Trophoblast cell (in vitro differentiated cells and primary cell): ENCODE data around the gene ERF.
A peak's percentile ranks its signal among the peaks of the same experiment; 100 is the strongest.

Experiments used
- DNase-seq, 2 donors: peaks; one replicate each; pipeline ENCODE4 v3.0.0-alpha.2; 2016
- H2AFZ ChIP-seq: 2 replicates; pipeline ENCODE4 v1.6.1; 2013; ENCODE audit warnings: low read length, moderate library complexity, mild to moderate bottlenecking; ENCODE audit not compliant: insufficient read depth, poor library complexity
- H2AK5ac ChIP-seq: 2 replicates; pipeline ENCODE4 v1.6.1; 2013; ENCODE audit warnings: mild to moderate bottlenecking, low read length
- H2BK120ac ChIP-seq: 2 replicates; pipeline ENCODE4 v1.6.1; 2013; ENCODE audit warnings: low read length, mild to moderate bottlenecking, moderate library complexity; ENCODE audit not compliant: insufficient read depth, poor library complexity
- H2BK12ac ChIP-seq: 2 replicates; pipeline ENCODE4 v1.6.1; 2013; ENCODE audit warnings: mild to moderate bottlenecking, low read length, moderate library complexity
- H2BK5ac ChIP-seq: 2 replicates; pipeline ENCODE4 v1.6.1; 2013; ENCODE audit warnings: low read length, low read depth, moderate library complexity, mild to moderate bottlenecking; ENCODE audit not compliant: poor library complexity
- H3K14ac ChIP-seq: 2 replicates; pipeline ENCODE4 v1.6.1; 2013; ENCODE audit warnings: mild to moderate bottlenecking, low read length
- H3K18ac ChIP-seq: 2 replicates; pipeline ENCODE4 v1.6.1; 2013; ENCODE audit warnings: mild to moderate bottlenecking, low read length
- H3K23ac ChIP-seq: 2 replicates; pipeline ENCODE4 v1.6.1; 2013; ENCODE audit warnings: low read length
- H3K27ac ChIP-seq: 2 replicates; pipeline ENCODE4 v1.5.1; 2013; ENCODE audit warnings: low read depth, mild to moderate bottlenecking, inconsistent platforms, low read length, moderate library complexity
- H3K27me3 ChIP-seq: 2 replicates; pipeline ENCODE4 v1.6.1; 2013; ENCODE audit warnings: inconsistent platforms, mild to moderate bottlenecking, low read length, moderate library complexity; ENCODE audit not compliant: insufficient read depth
- H3K36me3 ChIP-seq, 2 experiments: 1 replicate in 1 of 2; 2 replicates in 1 of 2; pipeline ENCODE4 v1.6.1; 2013; ENCODE audit warnings: low read length in 2 of 2, mild to moderate bottlenecking in 2 of 2, moderate library complexity in 1 of 2; ENCODE audit not compliant: insufficient read depth in 2 of 2, control insufficient read depth in 1 of 2
- H3K4ac ChIP-seq: 2 replicates; pipeline ENCODE4 v1.6.1; 2013; ENCODE audit warnings: low read depth, mild to moderate bottlenecking, low read length, moderate library complexity
- H3K4me1 ChIP-seq, 2 experiments: 1 replicate in 1 of 2; 2 replicates in 1 of 2; pipeline ENCODE4 v1.6.1; 2013; ENCODE audit warnings: low read length in 2 of 2, mild to moderate bottlenecking in 2 of 2, moderate library complexity in 1 of 2; ENCODE audit not compliant: insufficient read depth in 2 of 2, control insufficient read depth in 1 of 2
- H3K4me2 ChIP-seq: 2 replicates; pipeline ENCODE4 v1.6.1; 2013; ENCODE audit warnings: inconsistent platforms, mild to moderate bottlenecking, low read length, moderate library complexity
- H3K4me3 ChIP-seq: 2 replicates; pipeline ENCODE4 v1.5.1; 2013; ENCODE audit warnings: mild to moderate bottlenecking, low read depth, low read length, inconsistent platforms
- H3K79me1 ChIP-seq: one replicate; pipeline ENCODE4 v1.6.1; 2013; ENCODE audit warnings: low read length
- H3K79me2 ChIP-seq: 2 replicates; pipeline ENCODE4 v1.6.1; 2013; ENCODE audit warnings: low read length, mild to moderate bottlenecking; ENCODE audit not compliant: control insufficient read depth, insufficient read depth, poor library complexity
- H3K9ac ChIP-seq: 2 replicates; pipeline ENCODE4 v1.6.1; 2013; ENCODE audit warnings: mild to moderate bottlenecking, low read length
- H3K9me3 ChIP-seq: 2 replicates; pipeline ENCODE4 v1.6.1; 2013; ENCODE audit warnings: low read depth, mild to moderate bottlenecking, control low read depth, inconsistent platforms, low read length; ENCODE audit not compliant: insufficient read depth
- H4K12ac ChIP-seq: 2 replicates; pipeline ENCODE4 v1.6.1; 2013; ENCODE audit warnings: low read depth, mild to moderate bottlenecking, low read length, moderate library complexity
- H4K8ac ChIP-seq: 2 replicates; pipeline ENCODE4 v1.6.1; 2013; ENCODE audit warnings: low read depth, mild to moderate bottlenecking, low read length, moderate library complexity
- H4K91ac ChIP-seq: one replicate; pipeline ENCODE4 v1.6.1; 2013; ENCODE audit warnings: low read depth, mild to moderate bottlenecking, low read length, moderate library complexity
- WGBS: extraction: QIAGEN DNeasy Blood & Tissue Kit; methylation state at CpG from one replicate; pipeline ENCODE4 v1.1.7; 2013; ENCODE audit warnings: missing lambda C conversion rate; ENCODE audit not compliant: insufficient read length, insufficient coverage; ENCODE audit errors: extremely low coverage; 5-methylcytosine and 5-hydroxymethylcytosine counted together

Gene ERF

DNA sequence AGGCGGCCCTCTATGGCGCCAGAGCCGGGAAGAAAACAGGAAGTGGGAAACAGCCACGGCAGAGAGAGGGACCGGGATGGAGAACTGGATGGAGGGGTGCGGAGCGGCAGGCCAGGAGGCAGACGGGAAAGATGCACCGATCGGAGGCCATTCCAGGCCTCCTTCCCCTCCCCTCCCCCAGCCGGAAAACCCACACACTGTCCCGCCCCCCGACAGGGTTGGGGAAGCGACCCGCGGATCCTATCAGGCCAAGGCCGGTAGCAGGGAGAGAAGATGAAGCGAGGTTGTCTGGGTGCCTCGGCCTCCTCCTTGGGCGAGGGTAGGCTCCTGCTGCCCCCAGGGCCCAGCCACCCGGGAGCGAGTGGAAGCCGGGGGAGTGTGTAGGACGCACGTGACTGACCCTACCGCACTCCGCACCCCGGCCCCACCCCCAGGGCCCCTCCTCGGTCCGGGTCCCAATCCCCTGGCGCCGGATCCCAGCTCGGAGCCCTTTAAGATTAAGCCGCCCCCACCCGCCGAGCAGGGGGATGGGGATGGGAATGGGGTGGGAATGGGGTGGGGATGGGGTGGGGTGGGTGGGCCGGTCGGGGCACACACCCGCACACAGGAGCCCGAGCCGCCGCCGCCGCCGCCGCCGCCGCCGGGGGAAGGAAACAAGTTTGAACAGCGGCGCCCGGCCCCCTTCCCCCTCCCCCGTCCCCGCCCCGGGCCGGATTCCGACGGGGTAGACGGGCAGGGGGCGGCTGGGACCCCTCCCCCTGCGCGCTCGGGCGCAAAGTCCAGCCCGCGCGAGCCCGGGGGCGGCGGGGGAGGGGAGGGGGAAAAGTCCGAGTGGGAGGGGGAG is 1.5 kb downstream of the ERF start:
- Histone ChIP-seq H4K12ac (peak overlapping the region; percentile 87), H3K4me1 (peaks cover 18 to 23% of the 10 kb centered on the region in 2 experiments), H2AFZ (peak overlapping the region; percentile 69), H3K4me3 (peak overlapping the region; percentile 99), H3K27ac (peak overlapping the region; percentile 96), H3K79me2 (peaks cover 32% of the 10 kb centered on the region), H3K9me3 (no peaks in the 10 kb centered on the region), H3K14ac (peak overlapping the region; percentile 97), H3K79me1 (peaks cover 31% of the 10 kb centered on the region), H3K18ac (peak overlapping the region; percentile 69), H4K91ac (peak overlapping the region; percentile 98), H2BK5ac (peak overlapping the region; percentile 99), H2AK5ac (peak overlapping the region; percentile 98), H4K8ac (peak overlapping the region; percentile 83), H3K4ac (peak overlapping the region; percentile 73), H3K36me3 (peaks cover 24 to 35% of the 10 kb centered on the region in 2 experiments), H3K23ac (no peak overlapping the region), H2BK12ac (peak overlapping the region; percentile 46), H2BK120ac (peak overlapping the region; percentile 61), H3K4me2 (peak overlapping the region; percentile 75), H3K27me3 (no peaks in the 10 kb centered on the region), H3K9ac (peak overlapping the region; percentile 50)
- WGBS = no CpG with 5 or more reads among the region's 71 CpGs
- DNase-seq = peak; percentile 20 to 40

DNA sequence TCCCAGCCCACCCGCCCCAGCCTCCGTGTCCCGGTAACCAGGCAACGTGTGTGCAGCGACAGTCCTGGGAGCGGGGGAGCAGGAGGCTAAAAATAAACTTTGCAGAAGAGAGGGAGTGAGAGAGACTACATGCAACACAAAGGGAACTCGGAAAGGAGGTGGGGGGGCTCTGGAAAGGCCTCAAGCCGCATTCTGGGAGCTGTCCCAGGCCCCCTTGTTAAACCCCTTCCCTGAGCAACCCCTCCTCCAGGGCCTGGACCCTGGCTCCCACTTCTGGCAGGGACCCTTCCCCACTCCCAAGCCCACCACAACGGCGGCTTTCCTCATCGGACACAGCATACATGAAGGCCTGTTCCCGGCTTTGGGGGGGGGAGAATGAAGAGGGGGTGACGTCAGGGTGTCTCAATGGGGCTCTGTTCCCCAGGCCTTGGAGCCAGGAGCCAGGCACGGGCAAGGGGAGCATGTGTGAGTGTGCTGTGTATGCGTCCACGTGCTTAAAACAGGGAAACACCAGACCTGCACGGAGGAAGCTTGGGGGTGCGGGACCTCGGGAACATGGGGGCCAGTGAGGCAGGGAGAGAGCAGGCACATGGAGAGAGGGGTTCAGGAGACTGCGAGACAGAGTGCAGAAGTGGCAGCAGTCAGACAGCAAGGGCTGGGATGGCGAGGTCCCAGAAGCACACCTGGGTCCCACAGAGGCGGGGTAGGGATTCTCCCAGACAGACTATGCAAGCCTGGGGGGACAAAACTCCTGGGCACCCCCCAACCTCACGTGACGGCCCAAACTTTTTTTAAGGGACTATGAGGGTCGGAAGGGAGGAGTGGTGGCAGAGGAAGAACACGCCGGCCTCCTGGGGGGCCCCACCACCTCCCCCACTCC is 2.3 kb downstream of the ERF start:
- Histone ChIP-seq H2BK5ac (peak overlapping the region; percentile 10), H3K18ac (peak overlapping the region; percentile 36), H3K27me3 (no peaks in the 10 kb centered on the region), H3K14ac (peak overlapping the region; percentile 20), H3K9ac (peak overlapping the region; percentile 50), H3K27ac (peak overlapping the region; percentile 63), H2BK120ac (peak overlapping the region; percentile 16), H3K4ac (peak overlapping the region; percentile 73), H2BK12ac (peak overlapping the region; percentile 21), H3K36me3 (peaks cover 27 to 38% of the 10 kb centered on the region in 2 experiments), H3K4me3 (peak overlapping the region; percentile 73), H3K23ac (no peak overlapping the region), H2AFZ (no peak overlapping the region), H4K91ac (peak overlapping the region; percentile 93), H2AK5ac (peak overlapping the region; percentile 4), H3K79me2 (peaks cover 32% of the 10 kb centered on the region), H3K79me1 (peaks cover 31% of the 10 kb centered on the region), H4K8ac (peak overlapping the region; percentile 25), H3K9me3 (no peaks in the 10 kb centered on the region), H4K12ac (no peak overlapping the region), H3K4me2 (peak overlapping the region; percentile 75), H3K4me1 (peaks cover 18 to 23% of the 10 kb centered on the region in 2 experiments)
- DNase-seq = no peak
- no CpG with 5 or more reads among the region's 27 CpGs for WGBS

DNA sequence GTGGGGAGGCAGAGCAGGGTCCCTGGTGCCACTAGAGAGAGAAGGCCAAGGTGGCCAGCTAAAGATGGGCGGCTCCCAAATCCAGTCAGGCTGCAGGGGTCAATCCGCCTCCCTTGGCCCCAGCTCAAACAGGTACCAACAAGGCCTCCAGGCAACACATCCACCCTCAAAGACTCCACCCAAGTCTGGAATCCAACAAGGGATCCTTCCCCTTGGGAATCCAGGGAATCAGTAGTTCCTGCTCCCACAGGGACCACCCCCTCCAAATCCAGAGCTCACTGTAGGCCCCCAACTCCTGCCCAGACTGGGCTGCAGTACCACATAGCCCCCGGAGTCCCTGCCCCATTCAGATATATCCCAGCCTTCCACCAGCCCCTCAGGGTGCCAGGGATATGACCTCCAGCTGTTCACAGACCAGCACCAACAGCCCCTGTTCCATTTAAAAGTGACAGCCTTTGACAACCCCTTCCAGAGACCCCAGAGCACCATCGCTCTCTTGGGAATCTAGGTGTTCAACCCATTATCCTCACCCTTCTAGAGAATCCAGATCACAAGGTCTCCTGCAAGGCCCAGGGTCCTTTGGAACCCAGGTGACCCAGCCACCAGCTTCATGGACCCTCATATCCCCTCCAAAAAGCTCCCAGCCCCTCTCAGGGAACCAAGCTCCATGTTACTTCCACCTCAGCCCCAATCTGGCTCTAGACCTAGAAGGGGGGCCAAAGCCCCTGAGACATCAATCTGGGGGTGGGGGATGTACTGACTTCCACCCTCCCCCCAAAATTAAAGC is 3.2 kb downstream of the ERF start:
- Histone ChIP-seq H4K12ac (no peak overlapping the region), H2BK5ac (no peak overlapping the region), H2BK120ac (no peak overlapping the region), H3K4me2 (peak overlapping the region; percentile 33), H3K79me1 (peaks cover 31% of the 10 kb centered on the region), H2BK12ac (no peak overlapping the region), H3K9me3 (no peaks in the 10 kb centered on the region), H3K4ac (peak overlapping the region; percentile 57), H3K18ac (no peak overlapping the region), H3K9ac (no peak overlapping the region), H3K4me1 (peaks cover 18 to 23% of the 10 kb centered on the region in 2 experiments), H2AFZ (no peak overlapping the region), H3K23ac (no peak overlapping the region), H3K79me2 (peaks cover 32% of the 10 kb centered on the region), H3K27ac (no peak overlapping the region), H3K14ac (no peak overlapping the region), H2AK5ac (no peak overlapping the region), H4K91ac (no peak overlapping the region), H4K8ac (no peak overlapping the region), H3K27me3 (no peaks in the 10 kb centered on the region), H3K36me3 (peaks cover 31 to 38% of the 10 kb centered on the region in 2 experiments), H3K4me3 (no peak overlapping the region)
- no CpG with 5 or more reads among the region's 4 CpGs for WGBS
- DNase-seq = no peak
